ENCODE data around the gene PIBF1. TPM values are rescaled to one million over a fixed set of nuclear protein-coding genes. Genes with fewer than 3 reads are reported as not detected.
"Not testable (repeated sequence)": the region's sequence is repeated elsewhere in the genome, so short reads cannot be mapped to it uniquely, and the experiment has no call there.

Gene PIBF1
- total RNA-seq, 2 experiments from 2014 or later: 24.3 to 24.7 TPM

GRCh38 chr13:72784679-72785078 is 2.7 kb downstream of the PIBF1 start:
- H3K27ac Mint-ChIP-seq, POLR2A ChIA-PET, H3K9me3 Mint-ChIP-seq, CTCF ChIA-PET, DNase-seq, H3K4me3 Mint-ChIP-seq, H3K27me3 Mint-ChIP-seq: not testable (repeated sequence)
- Mint-ChIP-seq H3K4me1 (ENCODE audit: low read depth) (peaks cover 41% of the 10 kb centered on the region), H3K36me3 (peaks cover 25% of the 10 kb centered on the region)
- intact Hi-C loops (cut with micrococcal nuclease): loop anchor here (5.0 kb wide), 2 partner anchors 37 to 1353 kb away; no protein-coding TSS in a partner anchor

GRCh38 chr13:72788831-72789230 is 6.9 kb downstream of the PIBF1 start:
- intact Hi-C loops (cut with micrococcal nuclease): no loop called here
- Mint-ChIP-seq H3K27me3 (no peaks in the 10 kb centered on the region), H3K27ac (no peak overlapping the region), H3K36me3 (peaks cover 33% of the 10 kb centered on the region), H3K9me3 (no peaks in the 10 kb centered on the region), H3K4me1 (ENCODE audit: low read depth) (peaks cover 26% of the 10 kb centered on the region), H3K4me3 (no peak overlapping the region)
- no peak for DNase-seq
- POLR2A ChIA-PET: no interaction called here
- CTCF ChIA-PET: interaction anchor here (0.6 kb wide), 1 partner anchor 183 kb away, joined by 3 read pairs; no protein-coding TSS in a partner anchor

GRCh38 chr13:72792640-72793039 is 10.7 kb downstream of the PIBF1 start:
- no peak for DNase-seq
- H3K36me3 Mint-ChIP-seq: peaks cover 47% of the 10 kb centered on the region
- intact Hi-C loops (cut with micrococcal nuclease): no loop called here
- CTCF ChIA-PET: no interaction called here
- H3K4me1 Mint-ChIP-seq (ENCODE audit: low read depth): peaks cover 17% of the 10 kb centered on the region
- no peak overlapping the region for H3K27ac Mint-ChIP-seq
- H3K27me3 Mint-ChIP-seq: no peaks in the 10 kb centered on the region
- H3K9me3 Mint-ChIP-seq: no peaks in the 10 kb centered on the region
- POLR2A ChIA-PET: interaction anchor here (0.6 kb wide), 1 partner anchor 106 kb away, joined by 3 read pairs; no protein-coding TSS in a partner anchor
- no peak overlapping the region for H3K4me3 Mint-ChIP-seq

GRCh38 chr13:72798817-72799216 is 16.9 kb downstream of the PIBF1 start:
- no peak for DNase-seq
- ChIA-PET POLR2A (no interaction called here), CTCF (interaction anchor here (2.8 kb wide), 1 partner anchor 10 kb away, joined by 8 read pairs; no protein-coding TSS in a partner anchor)
- Mint-ChIP-seq H3K4me3 (no peak overlapping the region), H3K27me3 (no peaks in the 10 kb centered on the region), H3K36me3 (peaks cover 40% of the 10 kb centered on the region), H3K9me3 (no peaks in the 10 kb centered on the region), H3K4me1 (ENCODE audit: low read depth) (peaks cover 10% of the 10 kb centered on the region), H3K27ac (no peak overlapping the region)
- intact Hi-C loops (cut with micrococcal nuclease): no loop called here

DNA sequence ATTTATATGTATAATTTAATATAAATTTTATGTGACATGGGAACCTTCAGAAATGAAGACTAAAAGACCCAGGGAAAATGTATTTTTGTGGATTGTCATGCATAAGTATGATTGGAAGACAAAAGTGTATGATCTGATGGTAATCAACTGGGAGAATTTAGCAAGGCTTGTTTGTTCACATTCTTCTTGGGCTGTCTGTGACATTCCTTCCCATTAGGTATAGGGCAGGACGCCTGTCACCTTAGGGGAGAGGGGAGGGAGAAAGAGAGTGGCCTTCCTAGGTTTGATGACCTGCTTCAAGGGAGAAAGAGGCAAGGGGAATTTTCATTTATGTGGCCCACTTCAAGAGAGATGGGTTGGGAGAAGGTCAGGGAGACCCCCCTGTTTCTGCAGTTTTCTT is 22.4 kb downstream of the PIBF1 start:
- Mint-ChIP-seq H3K27me3 (no peaks in the 10 kb centered on the region), H3K4me1 (ENCODE audit: low read depth) (peaks cover 2% of the 10 kb centered on the region), H3K4me3 (no peak overlapping the region), H3K9me3 (peaks cover 3% of the 10 kb centered on the region), H3K27ac (no peak overlapping the region), H3K36me3 (peaks cover 32% of the 10 kb centered on the region)
- ChIA-PET POLR2A (no interaction called here), CTCF (no interaction called here)
- DNase-seq: no peak
- intact Hi-C loops (cut with micrococcal nuclease): no loop called here

DNA sequence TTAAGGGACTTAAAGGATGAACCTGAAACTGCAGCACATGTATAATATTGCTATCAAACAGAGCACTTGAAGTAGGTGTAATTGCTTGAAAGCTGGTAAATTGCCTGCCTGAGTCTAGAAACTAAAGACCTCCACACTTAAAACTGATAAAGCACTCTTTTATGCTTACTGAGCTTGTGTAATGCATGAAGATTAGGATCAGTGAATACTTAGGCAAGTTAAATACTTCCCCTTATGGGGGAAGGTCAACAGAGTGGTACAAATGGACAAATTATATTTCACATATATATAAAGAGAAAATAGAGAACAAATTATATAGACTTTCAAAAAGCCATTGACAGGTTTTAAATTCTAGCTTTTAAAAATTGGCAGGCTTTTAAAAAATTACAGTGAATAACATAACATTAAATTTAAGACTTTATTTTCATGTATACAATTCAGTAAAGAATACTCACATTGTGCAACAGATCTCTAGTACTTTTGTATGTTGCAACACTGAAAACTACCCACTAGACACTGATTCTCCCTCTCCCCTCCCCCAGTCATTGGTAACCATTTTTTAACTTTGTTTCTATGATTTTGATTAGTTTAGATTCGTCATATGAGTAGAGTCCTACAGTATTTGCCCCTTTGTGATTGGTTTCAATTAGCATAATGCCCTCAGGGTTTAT is 23.9 kb downstream of the PIBF1 start:
- CTCF ChIA-PET: no interaction called here
- DNase-seq: no peak
- intact Hi-C loops (cut with micrococcal nuclease): loop anchor here (5.0 kb wide), 1 partner anchor 901 kb away; no protein-coding TSS in a partner anchor
- H3K4me1 Mint-ChIP-seq (ENCODE audit: low read depth): peaks cover 2% of the 10 kb centered on the region
- H3K4me3 Mint-ChIP-seq: no peak overlapping the region
- H3K27ac Mint-ChIP-seq: no peak overlapping the region
- no peaks in the 10 kb centered on the region for H3K27me3 Mint-ChIP-seq
- POLR2A ChIA-PET: interaction anchor here (1.0 kb wide), 1 partner anchor 25 kb away, joined by 3 read pairs; no protein-coding TSS in a partner anchor
- H3K9me3 Mint-ChIP-seq: peaks cover 3% of the 10 kb centered on the region
- H3K36me3 Mint-ChIP-seq: peaks cover 30% of the 10 kb centered on the region

DNA sequence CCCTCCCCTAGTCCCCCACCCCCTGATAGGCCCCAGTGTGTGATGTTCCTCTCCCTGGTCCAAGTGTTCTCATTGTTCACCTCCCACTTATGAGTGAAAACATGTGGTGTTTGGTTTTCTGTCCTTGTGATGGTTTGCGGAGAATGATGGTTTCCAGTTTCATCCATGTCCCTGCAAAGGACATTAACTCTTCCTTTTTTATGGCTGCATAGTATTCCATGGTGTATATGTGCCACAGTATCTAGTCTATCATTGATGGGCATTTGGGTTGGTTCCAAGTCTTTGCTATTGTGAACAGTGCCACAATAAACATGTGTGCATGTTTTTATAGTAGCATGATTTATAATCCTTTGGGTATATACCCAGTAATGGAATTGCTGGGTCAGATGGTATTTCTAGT is 24.6 kb downstream of the PIBF1 start:
- intact Hi-C loops (cut with micrococcal nuclease): loop anchor here (5.0 kb wide), 1 partner anchor 901 kb away; no protein-coding TSS in a partner anchor
- DNase-seq; H3K27me3 Mint-ChIP-seq; H3K4me1 Mint-ChIP-seq (ENCODE audit: low read depth); CTCF ChIA-PET; H3K9me3 Mint-ChIP-seq; H3K27ac Mint-ChIP-seq; H3K4me3 Mint-ChIP-seq: not testable (repeated sequence)
- peaks cover 27% of the 10 kb centered on the region for H3K36me3 Mint-ChIP-seq
- POLR2A ChIA-PET: interaction anchor here (1.0 kb wide), 1 partner anchor 25 kb away, joined by 3 read pairs; no protein-coding TSS in a partner anchor

DNA sequence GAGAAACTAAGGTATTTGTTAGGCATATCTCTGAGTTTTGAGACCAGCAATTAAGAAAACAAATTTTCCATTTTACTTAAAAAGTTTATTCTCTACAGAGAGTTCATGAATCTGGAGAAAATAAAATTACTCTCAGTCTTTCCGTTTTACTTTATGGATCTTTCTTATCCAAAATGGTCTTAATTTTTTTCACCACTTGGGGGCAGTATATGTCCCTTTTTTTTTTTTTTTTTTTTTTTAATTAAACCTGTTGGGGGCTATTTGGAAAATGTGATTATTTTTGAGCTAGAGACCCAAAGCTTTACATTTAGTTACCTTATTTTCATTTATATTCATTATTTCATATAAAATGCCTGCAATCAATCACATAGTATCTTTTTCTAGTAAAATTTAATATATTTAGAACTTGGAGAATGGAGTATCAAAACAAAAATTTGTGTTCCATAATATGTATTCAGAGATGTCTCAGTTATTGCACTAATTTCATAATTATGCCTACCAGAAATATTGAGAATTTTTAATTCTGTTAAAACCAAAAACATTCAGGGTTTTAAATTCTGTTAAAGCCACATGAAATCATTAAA is 27.1 kb downstream of the PIBF1 start:
- ChIA-PET CTCF (interaction anchor here (0.6 to 2.0 kb wide), 3 partner anchors 10 to 903 kb away, joined by 3 to 8 read pairs (median 3); no protein-coding TSS in a partner anchor), POLR2A (no interaction called here)
- DNase-seq: no peak
- no peak overlapping the region for H3K4me3 Mint-ChIP-seq
- no peak overlapping the region for H3K27ac Mint-ChIP-seq
- H3K36me3 Mint-ChIP-seq: peaks cover 22% of the 10 kb centered on the region
- peaks cover 3% of the 10 kb centered on the region for H3K9me3 Mint-ChIP-seq
- intact Hi-C loops (cut with micrococcal nuclease): loop anchor here (5.0 kb wide), 1 partner anchor 898 kb away; no protein-coding TSS in a partner anchor
- H3K27me3 Mint-ChIP-seq: no peaks in the 10 kb centered on the region
- H3K4me1 Mint-ChIP-seq (ENCODE audit: low read depth): peaks cover 2% of the 10 kb centered on the region

DNA sequence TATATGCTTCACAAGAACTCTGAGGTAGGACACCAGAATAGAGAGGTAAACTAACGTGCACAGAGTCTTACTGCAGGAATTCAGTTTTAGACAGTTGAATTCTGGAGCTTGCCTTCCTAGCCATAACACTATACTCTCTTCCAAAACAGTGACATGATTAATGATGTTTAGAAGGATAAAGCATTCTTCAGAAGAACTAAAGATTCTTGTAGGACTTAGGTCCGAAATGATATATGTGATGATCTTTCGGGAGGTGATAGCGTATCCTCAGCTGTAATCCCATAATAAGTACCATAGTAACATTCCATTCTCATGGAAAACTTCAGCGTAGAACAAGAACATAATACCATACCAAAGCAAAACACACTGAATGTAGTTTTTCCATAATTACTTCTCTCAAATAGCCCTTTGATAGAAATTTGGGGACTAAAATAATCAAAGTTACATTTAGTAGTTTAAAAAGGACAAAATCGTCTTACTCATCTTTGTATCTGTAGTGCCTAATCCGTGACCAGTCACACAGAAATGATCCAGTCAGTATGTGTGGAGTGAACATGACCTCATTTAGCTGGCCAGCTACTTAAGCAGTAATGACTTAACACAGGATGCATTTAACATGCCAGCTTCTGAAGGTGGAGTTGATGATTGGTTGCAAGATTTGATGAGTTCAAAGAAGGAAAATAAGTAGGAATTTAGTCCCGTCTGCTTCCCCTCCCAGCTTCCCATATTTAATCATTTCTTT is 38.4 kb downstream of the PIBF1 start:
- intact Hi-C loops (cut with micrococcal nuclease): no loop called here
- H3K4me3 Mint-ChIP-seq: no peak overlapping the region
- ChIA-PET POLR2A (no interaction called here), CTCF (interaction anchor here (0.7 kb wide), 1 partner anchor 11 kb away, joined by 3 read pairs; no protein-coding TSS in a partner anchor)
- H3K36me3 Mint-ChIP-seq: peaks cover 26% of the 10 kb centered on the region
- no peaks in the 10 kb centered on the region for H3K9me3 Mint-ChIP-seq
- H3K27me3 Mint-ChIP-seq: no peaks in the 10 kb centered on the region
- peaks cover 2% of the 10 kb centered on the region for H3K4me1 Mint-ChIP-seq (ENCODE audit: low read depth)
- no peak overlapping the region for H3K27ac Mint-ChIP-seq
- DNase-seq: no peak

DNA sequence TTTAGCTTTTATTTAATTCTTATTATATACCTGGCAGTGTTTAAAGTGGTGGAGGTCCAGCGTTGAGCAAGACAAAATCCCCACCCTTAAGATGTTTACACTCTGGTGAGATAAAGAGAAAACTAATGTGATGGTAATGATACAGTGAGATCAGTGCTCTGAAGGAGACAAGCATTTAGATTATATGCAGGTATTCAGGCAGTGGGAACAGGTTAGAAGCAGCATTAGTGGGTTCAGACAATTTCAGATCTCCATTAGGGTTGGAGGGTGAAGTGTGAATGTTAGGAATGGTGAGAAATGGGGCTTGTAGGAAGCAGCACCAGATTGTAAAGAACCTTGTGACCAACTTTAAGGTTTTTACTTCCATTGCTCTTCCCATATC is 39.0 kb downstream of the PIBF1 start:
- POLR2A ChIA-PET: no interaction called here
- Mint-ChIP-seq H3K4me3 (no peak overlapping the region), H3K36me3 (peaks cover 26% of the 10 kb centered on the region), H3K27ac (no peak overlapping the region), H3K27me3 (no peaks in the 10 kb centered on the region), H3K9me3 (no peaks in the 10 kb centered on the region), H3K4me1 (ENCODE audit: low read depth) (peaks cover 2% of the 10 kb centered on the region)
- CTCF ChIA-PET: interaction anchor here (0.7 kb wide), 1 partner anchor 12 kb away, joined by 3 read pairs; no protein-coding TSS in a partner anchor
- intact Hi-C loops (cut with micrococcal nuclease): no loop called here
- DNase-seq: no peak

DNA sequence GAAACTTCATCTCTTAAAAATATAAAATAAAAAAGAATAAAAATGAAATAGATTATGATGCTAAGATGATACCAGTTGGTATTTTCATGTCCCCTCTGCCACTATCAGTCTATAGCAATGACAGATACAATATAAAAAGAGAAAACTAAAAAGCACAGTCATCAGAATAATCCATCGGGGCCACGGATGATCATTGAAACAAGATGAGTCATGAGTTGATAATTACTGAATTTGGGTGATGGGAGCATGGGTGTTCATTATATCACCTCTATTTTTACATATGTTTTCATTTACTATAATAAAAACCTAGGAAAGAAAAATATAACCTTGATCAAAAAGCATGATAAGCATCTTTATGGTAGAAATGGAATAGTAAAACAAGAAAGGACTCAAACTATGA is 41.1 kb downstream of the PIBF1 start:
- peaks cover 39% of the 10 kb centered on the region for H3K36me3 Mint-ChIP-seq
- H3K4me3 Mint-ChIP-seq: no peak overlapping the region
- POLR2A ChIA-PET: no interaction called here

DNA sequence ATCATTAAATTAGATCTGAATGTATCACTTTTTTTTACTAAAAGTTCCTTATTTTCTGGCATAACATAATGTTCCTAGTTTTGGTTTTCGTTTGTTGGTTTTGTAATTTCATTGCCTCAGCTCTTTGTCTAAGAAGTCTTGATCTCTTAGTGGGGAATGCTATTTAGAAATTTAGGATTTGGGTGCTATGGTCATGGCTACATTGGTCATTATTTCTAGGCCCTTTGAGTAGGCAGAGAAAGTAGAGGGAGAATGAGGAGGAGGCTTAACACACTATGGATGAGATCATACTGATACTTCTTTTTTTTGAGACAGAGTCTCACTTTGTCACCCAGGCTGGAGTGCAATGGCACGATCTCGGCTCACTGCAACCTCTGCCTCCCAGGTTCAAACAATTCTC is 41.8 kb downstream of the PIBF1 start:
- intact Hi-C loops (cut with micrococcal nuclease): no loop called here
- peaks cover 2% of the 10 kb centered on the region for H3K4me1 Mint-ChIP-seq (ENCODE audit: low read depth)
- CTCF ChIA-PET: no interaction called here

More for the DNA sequence above, 41.1 kb downstream of the PIBF1 start:
- Mint-ChIP-seq H3K27me3 (no peaks in the 10 kb centered on the region), H3K4me1 (ENCODE audit: low read depth) (peaks cover 2% of the 10 kb centered on the region), H3K27ac (no peak overlapping the region), H3K9me3 (no peaks in the 10 kb centered on the region)
- intact Hi-C loops (cut with micrococcal nuclease): no loop called here
- CTCF ChIA-PET: no interaction called here
- DNase-seq: no peak

More for the DNA sequence above, 41.8 kb downstream of the PIBF1 start:
- no peak for DNase-seq
- peaks cover 44% of the 10 kb centered on the region for H3K36me3 Mint-ChIP-seq
- no peaks in the 10 kb centered on the region for H3K9me3 Mint-ChIP-seq
- no peak overlapping the region for H3K4me3 Mint-ChIP-seq
- H3K27ac Mint-ChIP-seq: no peak overlapping the region
- POLR2A ChIA-PET: no interaction called here
- H3K27me3 Mint-ChIP-seq: no peaks in the 10 kb centered on the region

Measured in activated CD4-positive, alpha-beta memory T cell treated with anti-CD3 and anti-CD28 coated beads for 36 hours (primary cell).